Osteoblast (primary cell): ENCODE measurements around the gene RAB3C. TPM values are rescaled to one million over a fixed set of nuclear protein-coding genes. Genes with fewer than 3 reads are reported as not detected.

Experiments
- DNase-seq: peaks from one replicate; pipeline ENCODE4 v3.0.0; 2011; ENCODE audit warnings: low spot score, mixed read lengths; ENCODE audit not compliant: insufficient read length; ENCODE audit errors: missing footprints
- H2AFZ ChIP-seq: 2 replicates; pipeline ENCODE4 v1.6.0; 2011; ENCODE audit warnings: mild to moderate bottlenecking, low read length
- H3K27ac ChIP-seq: 2 replicates; pipeline ENCODE4 v1.5.1; 2011; ENCODE audit warnings: mild to moderate bottlenecking, low read depth, low read length, moderate library complexity
- H3K27me3 ChIP-seq: 2 replicates; pipeline ENCODE4 v1.6.0; 2012; ENCODE audit warnings: mild to moderate bottlenecking, control low read depth, inconsistent platforms, low read length, moderate library complexity; ENCODE audit not compliant: insufficient read depth
- H3K36me3 ChIP-seq: 2 replicates; pipeline ENCODE4 v1.5.1; 2011; ENCODE audit warnings: mild to moderate bottlenecking, low read length, control low read depth, moderate library complexity; ENCODE audit not compliant: insufficient read depth
- H3K4me1 ChIP-seq: 2 replicates; pipeline ENCODE4 v1.5.1; 2011; ENCODE audit warnings: mild to moderate bottlenecking, low read length, control low read depth, moderate library complexity; ENCODE audit not compliant: insufficient read depth
- H3K4me2 ChIP-seq: 2 replicates; pipeline ENCODE4 v1.6.0; 2011; ENCODE audit warnings: mild to moderate bottlenecking, low read length; ENCODE audit not compliant: insufficient read depth
- H3K4me3 ChIP-seq: fragments of 200-600 bp; sonication (generic); 3 replicates; pipeline ENCODE4 v1.5.1; 2012; ENCODE audit warnings: mild to moderate bottlenecking, low read length, inconsistent platforms; ENCODE audit not compliant: insufficient read depth
- H3K79me2 ChIP-seq: 2 replicates; pipeline ENCODE4 v1.6.0; 2012; ENCODE audit warnings: mild to moderate bottlenecking, low read length, control low read depth, inconsistent platforms; ENCODE audit not compliant: insufficient read depth
- H3K9me3 ChIP-seq: 2 replicates; pipeline ENCODE4 v1.5.1; 2011; ENCODE audit warnings: low read depth, low read length, control low read depth
- H4K20me1 ChIP-seq: 2 replicates; pipeline ENCODE4 v1.6.0; 2012; ENCODE audit warnings: mild to moderate bottlenecking, low read length, control low read depth; ENCODE audit not compliant: insufficient read depth
- CTCF ChIP-seq: IDR thresholded peaks from 2 replicates; pipeline ENCODE4 v1.5.1; 2011; ENCODE audit warnings: mild to moderate bottlenecking, low read depth, low read length, moderate library complexity; ENCODE audit errors: extremely low read depth
- total RNA-seq: library from RNA; depleted of rRNA; stranded (reverse); fragments of >200 nt; gene quantifications from 2 replicates; pipeline ENCODE4 v1.2.3, GENCODE V29; 2012

RAB3C gene
- total RNA-seq, 1 donor = not detected

GRCh38 chr5:58606064-58606463 is 23.2 kb downstream of the RAB3C start:
- H3K79me2 ChIP-seq = no peaks in the 10 kb centered on the region
- no peaks in the 10 kb centered on the region for H3K36me3 ChIP-seq
- no peaks in the 10 kb centered on the region for H4K20me1 ChIP-seq
- no peak for TF ChIP-seq CTCF
- H3K9me3 ChIP-seq = no peaks in the 10 kb centered on the region
- no peak overlapping the region for H3K4me2 ChIP-seq
- H2AFZ ChIP-seq = no peak overlapping the region
- H3K4me3 ChIP-seq = no peak overlapping the region
- no peak overlapping the region for H3K27ac ChIP-seq
- H3K27me3 ChIP-seq = no peaks in the 10 kb centered on the region
- DNase-seq = no peak
- H3K4me1 ChIP-seq = no peaks in the 10 kb centered on the region

GRCh38 chr5:58615972-58616371 is 33.1 kb downstream of the RAB3C start:
- TF ChIP-seq CTCF = no peak
- Histone ChIP-seq H3K79me2 (no peaks in the 10 kb centered on the region), H3K27me3 (no peaks in the 10 kb centered on the region), H4K20me1 (no peaks in the 10 kb centered on the region), H3K9me3 (no peaks in the 10 kb centered on the region), H3K4me1 (no peaks in the 10 kb centered on the region), H3K4me2 (no peak overlapping the region), H2AFZ (no peak overlapping the region), H3K36me3 (no peaks in the 10 kb centered on the region), H3K27ac (no peak overlapping the region), H3K4me3 (no peak overlapping the region)
- no peak for DNase-seq

GRCh38 chr5:58617241-58617640 is 34.4 kb downstream of the RAB3C start:
- Histone ChIP-seq H3K27me3 (no peaks in the 10 kb centered on the region), H3K36me3 (no peaks in the 10 kb centered on the region), H3K79me2 (no peaks in the 10 kb centered on the region), H2AFZ (no peak overlapping the region), H3K27ac (no peak overlapping the region), H3K4me1 (no peaks in the 10 kb centered on the region), H3K4me2 (no peak overlapping the region), H4K20me1 (no peaks in the 10 kb centered on the region), H3K4me3 (no peak overlapping the region), H3K9me3 (no peaks in the 10 kb centered on the region)
- TF ChIP-seq CTCF = no peak
- no peak for DNase-seq

- Histone ChIP-seq H3K79me2 (no peaks in the 10 kb centered on the region), H3K27ac (no peak overlapping the region), H3K4me3 (no peak overlapping the region), H2AFZ (no peak overlapping the region), H3K4me1 (no peaks in the 10 kb centered on the region), H3K27me3 (no peaks in the 10 kb centered on the region), H3K36me3 (no peaks in the 10 kb centered on the region), H3K9me3 (no peaks in the 10 kb centered on the region), H3K4me2 (no peak overlapping the region), H4K20me1 (no peaks in the 10 kb centered on the region)
- TF ChIP-seq CTCF = no peak
- DNase-seq = no peak
Observed at GRCh38 chr5:58620336-58620735, 37.5 kb downstream of the RAB3C start.
